Fibroblast of the conjunctiva (primary cell): ENCODE results near the gene PSKH1.
"Not testable (repeated sequence)": the region's sequence is repeated elsewhere in the genome, so short reads cannot be mapped to it uniquely, and the experiment has no call there.

Experiments
- DNase-seq: peaks from one replicate; pipeline ENCODE4 v3.0.0-alpha.2; 2010; ENCODE audit warnings: low read depth

PSKH1 gene

DNA sequence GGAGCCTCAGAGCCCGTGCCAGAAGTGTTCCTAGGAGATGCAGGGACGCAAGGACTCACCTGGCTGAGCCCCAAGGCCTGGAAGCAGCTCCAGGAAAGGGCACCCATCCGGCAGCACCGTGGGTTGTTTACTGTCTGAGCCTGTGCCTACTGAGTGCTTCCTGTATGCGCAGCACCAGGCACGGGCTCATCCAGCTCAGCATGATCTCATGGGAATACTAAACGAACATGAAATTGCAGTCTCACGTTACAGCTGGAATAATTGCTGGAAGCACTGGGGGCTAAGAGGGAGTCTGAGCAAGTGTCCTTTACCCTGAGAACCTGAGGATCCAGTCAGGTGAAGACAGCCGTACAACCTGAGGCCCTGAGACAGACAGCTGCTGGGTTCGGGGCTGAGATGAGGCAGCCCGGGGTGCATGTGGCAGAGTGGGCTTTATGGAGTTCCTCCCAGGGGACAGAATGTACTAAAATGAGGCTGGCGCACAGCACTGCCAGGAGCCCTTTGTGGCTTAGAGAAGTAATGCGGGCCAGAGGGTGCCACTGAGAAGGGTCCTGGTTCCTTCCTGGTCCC is 33.2 kb downstream of the PSKH1 start:
- DNase-seq: no peak

DNA sequence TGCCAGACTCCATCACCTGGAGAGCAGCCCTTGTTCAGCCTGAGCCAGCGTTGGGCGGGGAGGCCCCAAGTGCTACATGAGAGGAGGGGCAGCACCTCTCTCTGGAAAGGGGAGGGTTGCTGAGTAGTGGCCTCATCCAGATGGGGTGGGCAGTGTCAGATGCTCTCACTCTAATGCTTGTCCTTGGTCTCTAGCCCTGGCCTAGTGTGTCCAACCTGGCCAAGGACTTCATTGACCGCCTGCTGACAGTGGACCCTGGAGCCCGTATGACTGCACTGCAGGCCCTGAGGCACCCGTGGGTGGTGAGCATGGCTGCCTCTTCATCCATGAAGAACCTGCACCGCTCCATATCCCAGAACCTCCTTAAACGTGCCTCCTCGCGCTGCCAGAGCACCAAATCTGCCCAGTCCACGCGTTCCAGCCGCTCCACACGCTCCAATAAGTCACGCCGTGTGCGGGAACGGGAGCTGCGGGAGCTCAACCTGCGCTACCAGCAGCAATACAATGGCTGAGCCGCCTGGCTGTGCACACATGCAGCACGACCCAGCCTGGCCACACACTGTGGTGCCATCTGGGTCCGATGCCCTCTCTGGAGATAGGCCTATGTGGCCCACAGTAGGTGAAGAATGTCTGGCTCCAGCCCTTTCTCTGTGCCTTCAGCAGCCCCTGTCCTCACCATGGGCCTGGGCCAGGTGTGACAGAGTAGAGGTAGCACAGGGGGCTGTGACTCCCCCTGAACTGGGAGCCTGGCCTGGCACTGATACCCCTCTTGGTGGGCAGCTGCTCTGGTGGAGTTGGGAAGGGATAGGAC is 34.3 kb downstream of the PSKH1 start:
- DNase-seq: no peak

DNA sequence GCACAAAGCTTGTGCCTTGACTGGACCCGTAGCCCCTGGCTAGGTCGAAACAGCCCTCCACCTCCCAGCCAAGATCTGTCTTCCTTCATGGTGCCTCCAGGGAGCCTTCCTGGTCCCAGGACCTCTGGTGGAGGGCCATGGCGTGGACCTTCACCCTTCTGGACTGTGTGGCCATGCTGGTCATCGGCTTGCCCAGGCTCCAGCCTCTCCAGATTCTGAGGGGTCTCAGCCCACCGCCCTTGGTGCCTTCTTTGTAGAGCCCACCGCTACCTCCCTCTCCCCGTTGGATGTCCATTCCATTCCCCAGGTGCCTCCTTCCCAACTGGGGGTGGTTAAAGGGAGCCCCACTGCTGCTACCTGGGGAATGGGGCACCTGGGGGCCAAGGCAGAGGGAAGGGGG is 35.1 kb downstream of the PSKH1 start:
- no peak for DNase-seq

- no peak for DNase-seq
Observed at GRCh38 chr16:67928561-67929364, 35.7 kb downstream of the PSKH1 start.

DNA sequence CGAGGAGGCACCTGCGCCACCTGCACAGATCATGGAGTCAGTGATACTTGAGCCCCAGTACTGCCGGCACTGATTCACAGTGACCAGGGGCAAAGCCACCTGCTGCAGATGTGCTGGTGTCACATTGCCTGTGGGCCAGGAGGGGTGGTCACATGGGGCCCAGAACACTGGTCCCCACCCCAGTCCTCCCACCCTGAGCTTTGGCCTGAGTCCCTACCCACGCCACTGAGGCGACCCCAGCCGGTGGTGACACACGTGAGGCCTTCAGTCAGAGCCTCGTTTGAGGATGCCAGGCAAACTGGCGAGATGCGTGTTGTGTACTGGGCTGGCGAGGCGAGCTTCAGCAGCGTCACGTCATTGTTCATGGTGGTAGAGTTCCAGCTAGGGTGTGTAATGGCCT is 37.1 kb downstream of the PSKH1 start:
- no peak for DNase-seq

- no peak for DNase-seq
Observed at GRCh38 chr16:67930678-67931211, 37.7 kb downstream of the PSKH1 start.

DNA sequence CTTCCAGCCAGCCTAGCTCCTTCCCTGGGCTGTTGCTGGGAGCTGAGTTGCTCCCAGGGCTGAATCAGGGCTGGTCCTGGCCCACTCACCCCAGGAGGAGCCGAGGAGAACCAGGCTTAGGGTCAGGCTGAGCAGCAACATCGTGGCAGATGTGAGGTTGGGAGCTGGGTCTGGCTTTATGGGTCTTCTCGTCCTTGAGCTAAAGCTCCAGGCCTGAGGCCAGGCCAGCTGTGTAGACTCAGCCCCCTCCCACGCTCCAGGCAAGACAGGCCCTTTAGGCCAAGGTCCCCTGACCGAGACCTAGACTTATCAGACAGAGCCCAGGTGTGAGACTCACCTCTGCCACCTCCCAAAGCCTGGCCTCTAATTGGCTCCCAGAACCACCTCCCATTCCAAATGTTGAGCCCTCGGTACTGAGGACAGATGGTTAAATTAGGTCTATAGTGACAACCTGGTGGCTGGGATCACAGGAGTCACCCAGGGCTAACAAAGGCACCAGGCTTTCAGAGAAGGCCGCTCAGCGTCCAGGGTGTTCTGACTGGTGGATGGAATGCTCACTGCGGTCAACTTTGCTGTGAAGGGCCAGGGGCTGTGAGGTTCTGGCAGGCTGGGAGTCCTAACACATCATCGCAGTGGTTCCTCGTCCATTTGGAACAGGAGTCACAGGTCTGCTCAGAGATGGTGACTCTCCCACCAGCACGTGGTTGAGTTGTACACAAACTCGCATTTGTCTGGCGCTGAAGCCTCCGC is 38.8 kb downstream of the PSKH1 start, which contains the start of gene CTRL:
CTRL (minus strand) TSS at position 151 of the 750 bp plus-strand sequence; CDS start at position 141, 10 bp downstream.
- no peak for DNase-seq

DNA sequence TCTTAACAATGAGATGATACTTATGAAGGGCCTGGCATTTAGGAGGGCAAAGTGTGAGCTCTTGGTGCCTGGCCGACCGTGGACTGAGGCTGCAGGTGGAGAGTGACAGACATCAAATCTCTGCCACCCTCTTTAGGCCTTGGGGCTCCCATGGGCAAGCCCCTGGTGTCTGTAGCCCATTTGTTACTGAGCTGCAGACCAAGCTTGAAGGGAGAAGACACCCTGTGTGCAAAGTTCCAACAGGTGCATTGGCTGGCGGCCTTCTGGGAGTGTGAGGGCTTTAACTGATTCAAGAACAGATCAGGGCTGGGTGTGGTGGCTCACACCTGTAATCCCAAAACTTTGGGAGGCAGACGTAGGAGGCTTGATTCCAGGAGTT is 39.4 kb downstream of the PSKH1 start:
- DNase-seq: no peak

GRCh38 chr16:67933805-67934204 is 40.8 kb downstream of the PSKH1 start:
- DNase-seq: no peak

- DNase-seq: no peak
Observed at GRCh38 chr16:67934306-67935100, 41.4 kb downstream of the PSKH1 start.

- DNase-seq: no peak
Observed at GRCh38 chr16:67935101-67935401, 42.0 kb downstream of the PSKH1 start.

- DNase-seq: peak; percentile 89
Observed at GRCh38 chr16:67935402-67936123, 42.5 kb downstream of the PSKH1 start.

- DNase-seq: no peak
Observed at GRCh38 chr16:67936124-67936879, 43.2 kb downstream of the PSKH1 start, which contains the start of gene PSMB10. Gene PSMB10, minus strand, starts transcription at chr16:67936850. Its CDS starts 101 bp downstream, at chr16:67936749.

DNA sequence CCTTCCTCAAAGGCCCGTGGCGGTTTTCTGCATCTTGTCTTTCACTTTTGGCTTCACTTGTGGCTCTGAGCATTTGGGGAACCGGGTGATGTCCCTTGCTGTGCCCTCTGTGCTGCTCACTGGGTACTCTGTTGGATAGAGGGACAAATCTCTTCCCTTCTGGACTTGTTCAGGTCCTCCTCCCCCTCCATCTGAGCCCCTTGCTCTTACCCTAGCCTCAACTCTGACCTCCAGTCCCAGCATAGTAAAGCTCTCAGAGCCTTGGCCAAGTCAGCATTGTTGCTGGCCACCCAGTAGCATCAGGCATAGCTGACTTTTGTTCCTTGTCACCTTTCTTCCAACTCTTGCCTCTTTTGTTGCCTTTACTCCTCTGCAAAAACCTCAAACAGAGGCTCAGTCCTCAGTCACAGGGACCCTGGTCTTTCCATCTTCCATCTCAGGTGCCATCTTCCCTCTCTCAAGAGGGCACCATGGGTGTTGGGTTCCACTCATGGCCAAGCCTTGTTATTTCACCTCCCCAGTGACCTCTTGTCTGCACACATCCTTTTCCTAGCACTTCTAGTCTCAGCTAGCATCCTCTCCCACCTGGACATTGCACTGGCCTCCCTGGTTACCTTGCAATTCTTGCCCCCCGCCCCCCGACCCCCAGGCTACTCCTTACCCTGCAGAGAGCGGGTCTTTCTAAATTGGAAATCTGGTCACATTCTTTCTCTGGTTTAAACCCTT is 44.0 kb downstream of the PSKH1 start:
- no peak for DNase-seq

- DNase-seq: not testable (repeated sequence)
Observed at GRCh38 chr16:67937713-67938112, 44.7 kb downstream of the PSKH1 start.

DNA sequence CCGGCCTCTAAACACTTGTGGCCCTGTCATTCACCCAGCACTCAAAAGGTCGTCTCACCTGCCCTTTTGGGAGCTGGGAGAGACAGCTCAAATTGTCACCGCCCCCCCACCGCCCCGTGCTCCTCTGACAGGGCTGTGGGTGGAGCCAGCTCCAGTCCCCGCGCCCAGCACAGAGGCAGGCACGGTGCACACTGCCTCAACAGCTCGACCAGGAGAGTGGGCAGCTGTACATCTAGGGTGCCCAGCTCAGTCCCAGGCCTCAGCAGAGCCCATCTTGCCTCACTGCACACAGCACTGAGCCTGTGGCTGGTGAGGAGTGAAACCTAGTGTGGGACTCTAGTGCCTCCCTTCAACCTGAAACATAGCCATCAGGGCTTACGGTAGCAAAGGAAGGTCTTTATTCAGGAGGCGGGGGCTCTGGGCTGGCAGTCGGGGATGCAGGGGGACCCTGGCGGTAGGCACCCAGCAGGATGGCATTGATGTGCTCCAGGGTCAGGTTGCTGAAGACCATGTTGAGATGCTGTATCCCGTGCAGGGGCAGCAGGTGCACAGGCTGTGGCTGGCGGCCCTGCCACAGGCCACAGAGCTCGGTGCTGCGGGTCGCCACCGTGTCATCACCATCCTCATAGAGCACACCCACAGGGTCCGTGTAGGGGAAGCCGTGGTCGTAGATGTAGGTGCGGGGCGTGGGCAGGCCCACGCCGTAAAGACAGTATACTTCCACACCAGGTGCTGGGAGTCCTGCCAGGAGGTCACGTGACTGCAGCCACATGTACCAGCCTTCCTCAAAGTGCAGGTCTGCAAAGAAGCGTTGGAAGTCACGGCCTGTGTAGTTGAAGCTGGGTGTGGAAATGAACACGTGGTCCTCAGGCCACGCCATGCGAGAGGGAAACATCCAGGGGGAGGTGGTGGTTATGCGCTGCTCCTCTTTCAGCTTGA is 46.7 kb downstream of the PSKH1 start:
- no peak for DNase-seq

- no peak for DNase-seq
Observed at GRCh38 chr16:67940446-67941089, 47.5 kb downstream of the PSKH1 start.
